SU-DHL-6 (cell line): ENCODE measurements around the gene CPNE4.

ENCODE experiments used
- H2AFZ ChIP-seq: fragments of 200-600 bp; sonication (generic); 2 replicates; pipeline ENCODE4 v1.6.1; 2014; ENCODE audit warnings: low read depth, mild to moderate bottlenecking, moderate library complexity, mixed read lengths, antibody characterized with exemption, low read length; ENCODE audit not compliant: severe bottlenecking
- H3F3A ChIP-seq: fragments of 200-600 bp; shearing (Covaris generic); 2 replicates; pipeline ENCODE4 v1.6.0; 2016; ENCODE audit warnings: antibody characterized with exemption, mild to moderate bottlenecking; ENCODE audit not compliant: insufficient read depth
- H3K27ac ChIP-seq: fragments of 200-600 bp; sonication (generic); 2 replicates; pipeline ENCODE4 v1.5.1; 2016; ENCODE audit warnings: low read depth, mild to moderate bottlenecking, low read length, moderate library complexity, mixed read lengths
- H3K27me3 ChIP-seq: fragments of 200-600 bp; sonication (generic), shearing (Covaris generic); 2 replicates; pipeline ENCODE4 v1.6.0; 2014; ENCODE audit warnings: mild to moderate bottlenecking, low read length
- H3K36me3 ChIP-seq: fragments of 200-600 bp; sonication (generic); 2 replicates; pipeline ENCODE4 v1.6.1; 2014; ENCODE audit warnings: mild to moderate bottlenecking, low read length, mixed read lengths
- H3K4me2 ChIP-seq: fragments of 300-600, 200-600 bp; shearing (Covaris generic), sonication (generic); 2 replicates; pipeline ENCODE4 v1.6.0; 2014; ENCODE audit warnings: low read length, low read depth, mild to moderate bottlenecking; ENCODE audit not compliant: poor library complexity, severe bottlenecking
- H3K4me3 ChIP-seq: fragments of 200-600 bp; sonication (generic); 2 replicates; pipeline ENCODE4 v1.5.1; 2014; ENCODE audit warnings: antibody characterized with exemption, low read length, mild to moderate bottlenecking, mixed read lengths; ENCODE audit not compliant: insufficient read depth, poor library complexity, severe bottlenecking
- H3K79me2 ChIP-seq: fragments of 200-600 bp; sonication (generic); 2 replicates; pipeline ENCODE4 v1.6.1; 2014; ENCODE audit warnings: mild to moderate bottlenecking, low read length, moderate library complexity; ENCODE audit not compliant: insufficient read depth
- H3K9ac ChIP-seq: fragments of 200-600 bp; sonication (generic); 2 replicates; pipeline ENCODE4 v1.7.0; 2014; ENCODE audit warnings: mild to moderate bottlenecking, low read length
- H3K9me2 ChIP-seq: fragments of 200-600 bp; sonication (generic); replicated peaks from 2 replicates; pipeline ENCODE4 v1.6.1; 2014; ENCODE audit warnings: low read length; ENCODE audit not compliant: insufficient read depth
- H3K9me3 ChIP-seq: fragments of 200-600 bp; sonication (generic); 2 replicates; pipeline ENCODE4 v1.6.1; 2014; ENCODE audit warnings: low read length, mixed read lengths; ENCODE audit not compliant: insufficient read depth
- H4K20me1 ChIP-seq: fragments of 200-600 bp; sonication (generic); 2 replicates; pipeline ENCODE4 v1.6.1; 2014; ENCODE audit warnings: low read depth, mild to moderate bottlenecking, antibody characterized with exemption, low read length, moderate library complexity, mixed read lengths
- CTCF ChIP-seq: fragments of 200-600 bp; sonication (generic); IDR thresholded peaks from one replicate; pipeline ENCODE4 v1.5.1; 2017; ENCODE audit warnings: antibody characterized with exemption, mild to moderate bottlenecking, low read length, moderate library complexity; ENCODE audit not compliant: insufficient read depth, poor library complexity, severe bottlenecking
- EZH2phosphoT487 ChIP-seq: fragments of 200-600 bp; sonication (generic), shearing (Covaris generic); conservative IDR thresholded peaks from 2 replicates; pipeline ENCODE4 v1.6.1; 2018; ENCODE audit warnings: mild to moderate bottlenecking, antibody characterized with exemption, low read length, moderate library complexity, mixed read lengths

Gene CPNE4

GRCh38 chr3:131602011-131602779 is 432.6 kb downstream of the CPNE4 start:
- no peak overlapping the region for H3K9ac ChIP-seq
- no peaks in the 10 kb centered on the region for H4K20me1 ChIP-seq
- no peaks in the 10 kb centered on the region for H3F3A ChIP-seq
- no peaks in the 10 kb centered on the region for H3K27me3 ChIP-seq
- H3K4me2 ChIP-seq: no peak overlapping the region
- no peaks in the 10 kb centered on the region for H3K36me3 ChIP-seq
- TF ChIP-seq CTCF (no peak), EZH2phosphoT487 (no peak)
- H2AFZ ChIP-seq: no peak overlapping the region
- H3K4me3 ChIP-seq: no peak overlapping the region
- no peaks in the 10 kb centered on the region for H3K9me2 ChIP-seq
- H3K27ac ChIP-seq: no peak overlapping the region
- no peaks in the 10 kb centered on the region for H3K79me2 ChIP-seq
- no peaks in the 10 kb centered on the region for H3K9me3 ChIP-seq

- no peaks in the 10 kb centered on the region for H3K9me3 ChIP-seq
- no peaks in the 10 kb centered on the region for H4K20me1 ChIP-seq
- H3K27ac ChIP-seq: no peak overlapping the region
- no peak overlapping the region for H3K9ac ChIP-seq
- no peak for TF ChIP-seq EZH2phosphoT487
- no peak for TF ChIP-seq CTCF
- H3K4me2 ChIP-seq: no peak overlapping the region
- no peaks in the 10 kb centered on the region for H3F3A ChIP-seq
- H2AFZ ChIP-seq: no peak overlapping the region
- no peaks in the 10 kb centered on the region for H3K36me3 ChIP-seq
- H3K9me2 ChIP-seq: no peaks in the 10 kb centered on the region
- 0 out of 2 replicates have a peak, but pooled peaks cover 6% of the 10 kb centered on the region for H3K27me3 ChIP-seq
- H3K4me3 ChIP-seq: no peak overlapping the region
- no peaks in the 10 kb centered on the region for H3K79me2 ChIP-seq
These were observed 437.0 kb downstream of the CPNE4 start for GRCh38 chr3:131597816-131598215.

- Histone ChIP-seq H3K79me2 (no peaks in the 10 kb centered on the region), H3K27me3 (0 out of 2 replicates have a peak, but pooled peaks cover 6% of the 10 kb centered on the region), H3K27ac (no peak overlapping the region), H2AFZ (no peak overlapping the region), H3K36me3 (no peaks in the 10 kb centered on the region), H3K4me2 (no peak overlapping the region), H3K9ac (no peak overlapping the region), H3K4me3 (no peak overlapping the region), H4K20me1 (no peaks in the 10 kb centered on the region), H3F3A (no peaks in the 10 kb centered on the region), H3K9me3 (no peaks in the 10 kb centered on the region), H3K9me2 (no peaks in the 10 kb centered on the region)
- TF ChIP-seq CTCF (no peak), EZH2phosphoT487 (no peak)
These were observed 437.9 kb downstream of the CPNE4 start for GRCh38 chr3:131596884-131597283.
